AG10803 (cell line): ENCODE measurements around the gene PPOX.

Source experiments
- DNase-seq: peaks from one replicate; pipeline ENCODE4 v3.0.0; 2010; ENCODE audit warnings: low read depth
- H3K4me3 ChIP-seq: 2 replicates; pipeline ENCODE4 v1.5.1; 2011; ENCODE audit warnings: mild to moderate bottlenecking, low read length, control low read depth
- TF ChIP-seq, protein P1 (sequence below): conservative IDR thresholded peaks from 2 replicates; pipeline ENCODE4 v1.5.1; 2011; ENCODE audit warnings: mild to moderate bottlenecking, low read length, control low read depth, inconsistent platforms

The PPOX gene

DNA sequence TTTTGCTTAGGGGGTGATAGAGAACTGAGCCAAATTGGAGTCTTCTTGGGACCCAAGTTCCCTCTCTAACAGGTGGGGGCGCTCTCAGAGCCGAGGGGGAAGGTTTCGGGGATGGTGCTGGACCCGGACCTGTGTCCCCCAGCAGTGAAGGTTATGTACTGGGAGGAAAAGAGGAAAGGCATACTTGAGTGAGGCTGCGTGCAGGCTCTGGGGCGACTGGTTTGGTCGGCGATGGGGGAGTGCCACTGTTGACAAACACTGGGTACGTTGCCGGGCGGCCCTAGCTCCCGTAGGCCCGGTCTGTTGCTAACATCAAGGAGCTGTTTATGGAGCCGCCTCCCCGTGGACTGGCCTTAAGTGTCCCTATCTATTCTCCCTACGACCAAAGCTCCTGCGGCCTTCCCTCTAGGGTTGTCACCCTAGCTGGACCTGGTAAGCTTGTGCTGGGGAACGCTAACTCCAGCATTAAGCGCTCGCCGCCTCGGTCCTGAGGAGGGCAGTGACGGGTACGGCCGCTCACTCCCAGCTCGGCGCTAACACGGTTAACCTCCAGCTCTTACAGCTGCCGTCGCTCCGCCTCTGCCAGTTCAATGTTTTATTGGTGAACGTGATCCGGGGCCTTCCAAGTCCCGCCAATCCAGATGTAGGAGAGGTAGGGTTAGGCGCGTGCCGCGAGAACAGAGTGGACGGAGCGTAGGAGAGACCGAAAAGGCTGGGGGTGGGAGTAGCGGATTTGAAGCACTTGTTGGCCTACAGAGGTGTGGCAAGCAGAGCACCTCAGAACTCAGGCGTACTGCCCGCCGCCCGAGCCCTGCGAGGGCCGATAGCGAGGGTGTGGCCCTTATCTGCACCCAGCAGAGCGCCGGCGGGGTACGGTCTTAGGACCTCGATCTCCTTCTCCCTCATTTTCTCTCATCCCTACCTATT is at the start of gene PPOX:
Gene PPOX (plus strand): TSS at position 685 of the 927 bp plus-strand sequence. CDS start 422 bp downstream, outside the sequence.
- H3K4me3 ChIP-seq, result peak within 1 kb of the TSS; percentile 92
- TF ChIP-seq, protein P1, sequence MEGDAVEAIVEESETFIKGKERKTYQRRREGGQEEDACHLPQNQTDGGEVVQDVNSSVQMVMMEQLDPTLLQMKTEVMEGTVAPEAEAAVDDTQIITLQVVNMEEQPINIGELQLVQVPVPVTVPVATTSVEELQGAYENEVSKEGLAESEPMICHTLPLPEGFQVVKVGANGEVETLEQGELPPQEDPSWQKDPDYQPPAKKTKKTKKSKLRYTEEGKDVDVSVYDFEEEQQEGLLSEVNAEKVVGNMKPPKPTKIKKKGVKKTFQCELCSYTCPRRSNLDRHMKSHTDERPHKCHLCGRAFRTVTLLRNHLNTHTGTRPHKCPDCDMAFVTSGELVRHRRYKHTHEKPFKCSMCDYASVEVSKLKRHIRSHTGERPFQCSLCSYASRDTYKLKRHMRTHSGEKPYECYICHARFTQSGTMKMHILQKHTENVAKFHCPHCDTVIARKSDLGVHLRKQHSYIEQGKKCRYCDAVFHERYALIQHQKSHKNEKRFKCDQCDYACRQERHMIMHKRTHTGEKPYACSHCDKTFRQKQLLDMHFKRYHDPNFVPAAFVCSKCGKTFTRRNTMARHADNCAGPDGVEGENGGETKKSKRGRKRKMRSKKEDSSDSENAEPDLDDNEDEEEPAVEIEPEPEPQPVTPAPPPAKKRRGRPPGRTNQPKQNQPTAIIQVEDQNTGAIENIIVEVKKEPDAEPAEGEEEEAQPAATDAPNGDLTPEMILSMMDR, result peak; percentile 59
- DNase-seq, result peak; percentile 98

DNA sequence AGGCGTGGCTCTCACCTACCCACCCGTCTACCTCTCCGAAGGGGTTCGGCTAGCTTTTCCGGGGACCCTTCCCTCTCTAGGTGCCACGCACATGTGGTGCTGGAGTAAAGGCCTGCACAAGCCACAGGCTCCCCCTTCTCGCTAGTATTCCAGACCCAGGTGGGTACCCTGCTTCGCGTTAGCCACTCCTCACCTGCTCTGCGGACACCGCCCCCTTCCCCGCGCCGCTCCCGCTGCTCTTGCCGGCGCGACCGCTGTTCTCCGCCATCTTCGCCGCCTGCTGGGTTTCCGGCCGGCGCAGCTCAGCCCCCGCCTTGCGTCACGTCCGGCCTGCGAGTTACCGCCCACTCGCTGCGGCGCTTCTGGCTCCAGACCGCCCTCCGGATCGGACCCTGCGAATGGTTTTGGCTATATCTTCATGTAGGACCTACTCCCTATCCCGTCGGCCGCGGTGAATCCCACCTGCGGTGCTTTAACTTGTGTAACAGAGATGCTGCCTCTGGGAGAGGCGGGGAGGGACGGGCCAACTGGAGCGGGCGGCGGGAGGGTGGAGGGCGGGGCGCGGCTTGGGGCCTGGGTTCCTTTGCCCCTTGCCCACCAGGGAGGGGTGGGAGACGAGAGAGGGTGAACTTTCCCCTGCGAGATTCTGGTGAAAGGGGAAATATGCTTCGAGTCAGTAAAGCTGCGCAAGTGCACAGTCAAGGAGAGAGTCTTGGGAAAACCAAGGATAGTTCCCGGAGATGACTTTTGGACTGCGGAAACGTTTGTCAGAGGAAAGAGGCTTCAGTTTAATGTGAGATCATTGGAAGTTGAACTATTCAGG is 48.3 kb upstream of the PPOX start, which contains the start of the genes NIT1 and PFDN2:
Gene NIT1 (plus strand): TSS at position 347 of the 823 bp plus-strand sequence. CDS start 72 bp downstream, at position 419.
Gene PFDN2 (minus strand): TSS at position 279 of the 823 bp plus-strand sequence. CDS start 11 bp downstream, at position 268.
- peak within 1 kb of the TSS; percentile 100 for H3K4me3 ChIP-seq
- DNase-seq, result peak; percentile 77

DNA sequence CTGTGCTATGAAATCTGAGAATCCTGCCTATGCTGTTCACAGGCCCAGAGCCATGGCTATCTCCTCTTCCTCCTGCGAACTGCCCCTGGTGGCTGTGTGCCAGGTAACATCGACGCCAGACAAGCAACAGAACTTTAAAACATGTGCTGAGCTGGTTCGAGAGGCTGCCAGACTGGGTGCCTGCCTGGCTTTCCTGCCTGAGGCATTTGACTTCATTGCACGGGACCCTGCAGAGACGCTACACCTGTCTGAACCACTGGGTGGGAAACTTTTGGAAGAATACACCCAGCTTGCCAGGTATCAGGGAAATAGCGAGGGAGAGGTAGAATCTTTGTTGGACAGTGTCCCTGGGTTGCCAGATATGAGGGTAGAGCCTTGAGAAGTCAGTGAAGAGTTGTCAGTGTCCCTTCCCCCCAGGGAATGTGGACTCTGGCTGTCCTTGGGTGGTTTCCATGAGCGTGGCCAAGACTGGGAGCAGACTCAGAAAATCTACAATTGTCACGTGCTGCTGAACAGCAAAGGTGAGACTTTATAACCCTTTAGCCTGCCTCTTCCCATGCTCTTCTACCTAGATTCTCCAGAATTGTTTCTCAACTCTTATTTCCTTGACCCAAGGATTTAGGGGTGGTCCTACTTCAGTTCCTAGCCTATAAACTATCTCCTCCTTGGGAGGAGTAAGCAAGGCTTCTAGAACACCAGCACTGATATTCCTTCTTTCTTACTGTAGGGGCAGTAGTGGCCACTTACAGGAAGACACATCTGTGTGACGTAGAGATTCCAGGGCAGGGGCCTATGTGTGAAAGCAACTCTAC is 46.9 kb upstream of the PPOX start:
- peak; percentile 69 for DNase-seq
- TF ChIP-seq, protein P1, result peak; percentile 54
- peak overlapping the region; percentile 100 for H3K4me3 ChIP-seq

More for the DNA sequence above, 48.3 kb upstream of the PPOX start, which contains the start of the genes NIT1 and PFDN2:
- TF ChIP-seq, protein P1, result no peak

DNA sequence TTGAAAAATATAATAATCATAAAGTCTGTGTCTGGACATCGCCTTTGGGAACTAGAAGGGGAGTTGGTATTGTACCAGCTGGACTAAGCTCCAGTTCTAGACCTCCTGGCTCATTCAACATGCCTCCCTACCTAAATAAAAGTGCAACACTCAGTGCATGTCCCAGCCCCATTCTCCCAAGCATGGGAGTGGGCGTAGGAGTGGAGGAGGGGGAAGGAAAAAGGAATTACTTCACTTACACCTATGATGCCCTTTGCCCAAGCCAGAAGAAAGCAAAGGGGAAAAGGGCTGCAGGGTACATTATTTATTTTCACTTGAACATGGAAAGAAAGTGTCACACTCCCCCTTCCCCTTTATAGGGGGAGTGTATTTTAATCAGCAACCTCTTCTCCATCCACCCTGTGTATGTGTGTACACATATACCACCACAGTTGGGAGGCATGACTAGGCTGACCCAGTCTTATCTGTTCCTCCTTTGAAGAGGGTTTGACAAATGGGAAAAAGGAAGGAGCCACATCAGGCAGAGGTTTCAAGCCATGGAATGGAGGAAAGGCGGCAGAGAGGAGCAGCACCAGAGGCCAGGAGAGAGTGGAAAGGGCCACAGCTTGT is 45.1 kb upstream of the PPOX start:
- TF ChIP-seq, protein P1, result no peak
- DNase-seq, result no peak
- no peak overlapping the region for H3K4me3 ChIP-seq

DNA sequence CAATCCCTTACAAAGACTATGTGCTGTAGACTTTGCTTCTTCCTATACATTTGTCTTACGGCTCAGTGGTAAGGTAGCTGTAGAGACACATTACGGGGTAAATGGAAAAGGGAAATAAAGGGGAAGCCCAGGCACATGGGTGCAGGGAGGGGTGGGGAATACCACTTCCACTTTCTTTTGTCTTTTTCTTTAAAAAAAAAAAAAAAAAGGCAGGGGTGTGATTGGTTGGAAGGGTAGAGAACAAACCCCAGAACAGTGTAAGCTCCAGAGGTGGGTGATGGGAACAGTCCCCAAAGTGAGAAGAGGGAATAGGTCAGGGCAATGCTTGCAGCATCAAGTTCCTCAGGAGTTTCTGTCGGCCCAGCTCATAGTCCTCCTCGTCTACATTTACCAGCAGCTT is 44.4 kb upstream of the PPOX start:
- no peak overlapping the region for H3K4me3 ChIP-seq
- DNase-seq, result no peak
- TF ChIP-seq, protein P1, result no peak

DNA sequence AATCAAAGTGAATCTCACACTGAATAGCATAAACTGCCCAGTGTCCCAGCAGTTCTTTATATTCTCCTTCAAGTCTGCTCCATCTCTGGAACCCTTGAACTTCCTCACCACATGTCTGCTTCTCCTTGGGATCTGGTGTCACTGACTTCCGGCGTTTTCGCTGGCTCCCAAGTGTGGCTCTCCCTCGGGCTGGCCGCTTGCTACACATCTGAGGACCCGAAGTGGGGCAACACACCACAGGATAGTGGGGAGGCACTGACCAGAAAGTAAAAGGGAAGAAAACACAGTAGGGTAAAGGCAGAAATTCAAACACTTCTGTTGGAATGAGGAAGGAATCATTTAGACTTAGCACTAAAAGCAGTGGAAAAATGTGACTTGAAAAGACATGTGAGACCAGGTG is 43.3 kb upstream of the PPOX start:
- TF ChIP-seq, protein P1, result no peak
- no peak overlapping the region for H3K4me3 ChIP-seq
- no peak for DNase-seq
